ENCODE measurements around the gene MCMBP.
A peak's percentile ranks its signal among the peaks of the same experiment; 100 is the strongest.
"Not testable (repeated sequence)": the region's sequence is repeated elsewhere in the genome, so short reads cannot be mapped to it uniquely, and the experiment has no call there.

MCMBP gene, protein sequence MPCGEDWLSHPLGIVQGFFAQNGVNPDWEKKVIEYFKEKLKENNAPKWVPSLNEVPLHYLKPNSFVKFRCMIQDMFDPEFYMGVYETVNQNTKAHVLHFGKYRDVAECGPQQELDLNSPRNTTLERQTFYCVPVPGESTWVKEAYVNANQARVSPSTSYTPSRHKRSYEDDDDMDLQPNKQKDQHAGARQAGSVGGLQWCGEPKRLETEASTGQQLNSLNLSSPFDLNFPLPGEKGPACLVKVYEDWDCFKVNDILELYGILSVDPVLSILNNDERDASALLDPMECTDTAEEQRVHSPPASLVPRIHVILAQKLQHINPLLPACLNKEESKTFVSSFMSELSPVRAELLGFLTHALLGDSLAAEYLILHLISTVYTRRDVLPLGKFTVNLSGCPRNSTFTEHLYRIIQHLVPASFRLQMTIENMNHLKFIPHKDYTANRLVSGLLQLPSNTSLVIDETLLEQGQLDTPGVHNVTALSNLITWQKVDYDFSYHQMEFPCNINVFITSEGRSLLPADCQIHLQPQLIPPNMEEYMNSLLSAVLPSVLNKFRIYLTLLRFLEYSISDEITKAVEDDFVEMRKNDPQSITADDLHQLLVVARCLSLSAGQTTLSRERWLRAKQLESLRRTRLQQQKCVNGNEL

DNA sequence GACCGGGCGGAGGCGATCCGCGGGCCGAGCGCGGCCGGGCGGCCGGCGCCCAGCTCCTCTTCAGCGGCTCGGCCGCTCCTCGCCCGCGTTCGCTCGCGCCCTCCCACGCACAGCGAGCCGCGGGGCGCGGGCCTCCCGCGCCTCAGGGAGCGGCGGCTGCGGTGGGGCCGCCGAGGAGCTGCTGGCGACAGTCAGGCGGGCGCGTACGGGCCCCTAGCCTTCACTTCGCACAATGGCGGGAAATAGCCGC is at the start of gene MCMBP:
TSS of gene MCMBP (minus strand) at position 234 of the 250 bp plus-strand sequence. CDS start 259 bp downstream, outside the sequence.
- Mint-ChIP-seq H3K9me3 (peaks cover under 1% of the 10 kb centered on the region), H3K4me1 (peaks cover 34% of the 10 kb centered on the region), H3K27ac (no peak within 1 kb of the TSS), H3K36me3 (ENCODE audit: low read depth) (peaks cover 17% of the 10 kb centered on the region), H3K4me3 (peak within 1 kb of the TSS; percentile 92), H3K27me3 (ENCODE audit: low read depth, poor library complexity) (peaks cover 10% of the 10 kb centered on the region)
- peak; percentile 60 for DNase-seq
- no peak for TF ChIP-seq CTCF (IDR thresholded peaks at IDR 0.05)

GRCh38 chr10:119919826-119920225 is 47.2 kb upstream of the MCMBP start:
- Mint-ChIP-seq H3K27ac (no peak overlapping the region), H3K4me3 (no peak overlapping the region), H3K36me3 (ENCODE audit: low read depth) (peaks cover 71% of the 10 kb centered on the region), H3K27me3 (ENCODE audit: low read depth, poor library complexity) (no peaks in the 10 kb centered on the region), H3K9me3 (no peaks in the 10 kb centered on the region), H3K4me1 (no peaks in the 10 kb centered on the region)
- no peak for DNase-seq
- no peak for TF ChIP-seq CTCF (IDR thresholded peaks at IDR 0.05)

- no peak for TF ChIP-seq CTCF (IDR thresholded peaks at IDR 0.05)
- H3K4me3 Mint-ChIP-seq = no peak overlapping the region
- H3K27ac Mint-ChIP-seq = no peak overlapping the region
- H3K4me1 Mint-ChIP-seq = no peaks in the 10 kb centered on the region
- DNase-seq = no peak
- no peaks in the 10 kb centered on the region for H3K27me3 Mint-ChIP-seq (ENCODE audit: low read depth, poor library complexity)
- H3K36me3 Mint-ChIP-seq (ENCODE audit: low read depth) = peaks cover 72% of the 10 kb centered on the region
- no peaks in the 10 kb centered on the region for H3K9me3 Mint-ChIP-seq
These were observed 46.6 kb upstream of the MCMBP start for GRCh38 chr10:119919271-119919670.

GRCh38 chr10:119917777-119918176 is 45.1 kb upstream of the MCMBP start:
- Mint-ChIP-seq H3K36me3 (ENCODE audit: low read depth) (peaks cover 67% of the 10 kb centered on the region), H3K9me3 (no peaks in the 10 kb centered on the region), H3K27ac (no peak overlapping the region), H3K27me3 (ENCODE audit: low read depth, poor library complexity) (no peaks in the 10 kb centered on the region), H3K4me3 (no peak overlapping the region), H3K4me1 (no peaks in the 10 kb centered on the region)
- TF ChIP-seq CTCF (IDR thresholded peaks at IDR 0.05) = no peak
- no peak for DNase-seq

DNA sequence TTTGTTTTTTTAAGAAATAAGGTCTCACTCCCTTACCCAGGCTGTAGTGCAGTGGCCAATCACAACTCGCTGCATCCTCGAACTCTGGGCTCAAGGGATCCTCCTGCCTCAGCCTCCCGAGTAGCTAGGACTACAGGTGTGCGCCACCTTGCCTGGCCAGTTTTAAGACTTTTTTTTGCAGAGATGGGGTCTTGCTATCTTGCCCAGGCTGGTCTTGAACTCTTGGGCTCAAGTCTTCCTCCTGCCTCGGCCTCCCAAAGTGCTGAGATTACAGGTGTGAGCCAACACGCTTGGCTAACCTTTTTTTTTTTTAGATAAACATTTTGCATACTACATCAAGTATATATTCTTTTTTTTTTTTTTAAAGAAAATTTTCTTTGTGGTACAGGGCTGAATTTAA is 38.0 kb upstream of the MCMBP start:
- Mint-ChIP-seq H3K27me3 (ENCODE audit: low read depth, poor library complexity) (no peaks in the 10 kb centered on the region), H3K4me3 (no peak overlapping the region), H3K4me1 (no peaks in the 10 kb centered on the region), H3K9me3 (no peaks in the 10 kb centered on the region), H3K27ac (no peak overlapping the region), H3K36me3 (ENCODE audit: low read depth) (peaks cover 71% of the 10 kb centered on the region)
- no peak for TF ChIP-seq CTCF (IDR thresholded peaks at IDR 0.05)
- DNase-seq = no peak

DNA sequence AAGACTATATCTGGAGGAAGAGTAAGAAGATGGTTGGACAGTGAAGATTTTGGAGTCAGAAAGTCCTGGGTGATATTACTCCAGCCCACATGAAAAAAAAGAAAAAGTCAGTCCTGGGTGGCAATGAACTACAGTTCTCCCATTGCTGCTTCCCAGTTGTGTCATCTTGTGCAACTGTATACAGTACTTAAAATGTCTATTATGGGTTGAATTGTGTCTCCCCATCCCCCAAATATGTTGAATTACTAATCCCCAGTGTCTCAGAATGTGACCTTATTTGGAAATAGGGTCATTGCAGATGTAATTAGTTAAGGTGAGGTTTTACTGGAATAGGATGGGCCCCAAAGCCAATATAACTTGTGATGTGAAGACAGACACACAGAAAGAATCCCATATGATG is 35.5 kb upstream of the MCMBP start:
- TF ChIP-seq CTCF (IDR thresholded peaks at IDR 0.05) = no peak
- H3K4me1 Mint-ChIP-seq = no peaks in the 10 kb centered on the region
- H3K36me3 Mint-ChIP-seq (ENCODE audit: low read depth) = peaks cover 79% of the 10 kb centered on the region
- no peak for DNase-seq
- no peaks in the 10 kb centered on the region for H3K27me3 Mint-ChIP-seq (ENCODE audit: low read depth, poor library complexity)
- no peaks in the 10 kb centered on the region for H3K9me3 Mint-ChIP-seq
- no peak overlapping the region for H3K27ac Mint-ChIP-seq
- H3K4me3 Mint-ChIP-seq = no peak overlapping the region

DNA sequence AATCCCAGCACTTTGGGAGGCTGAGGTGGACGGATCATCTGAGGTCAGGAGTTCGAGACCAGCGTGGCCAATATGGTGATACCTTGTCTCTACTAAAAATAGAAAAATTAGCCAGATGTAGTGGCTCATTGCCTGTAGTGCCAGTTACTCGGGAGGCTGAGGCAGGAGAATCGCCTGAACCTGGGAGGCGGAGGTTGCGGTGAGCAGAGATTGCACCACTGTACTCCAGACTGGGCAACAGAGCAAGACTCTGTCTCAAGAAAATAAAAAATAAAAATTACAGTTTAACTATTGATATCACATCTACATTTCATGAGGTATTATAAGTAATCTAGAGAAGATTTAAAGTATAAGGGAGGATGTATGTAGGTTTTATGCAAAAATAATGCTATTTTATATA is 35.1 kb upstream of the MCMBP start:
- peaks cover 79% of the 10 kb centered on the region for H3K36me3 Mint-ChIP-seq (ENCODE audit: low read depth)
- DNase-seq; H3K27me3 Mint-ChIP-seq (ENCODE audit: low read depth, poor library complexity); H3K27ac Mint-ChIP-seq; H3K4me3 Mint-ChIP-seq; H3K4me1 Mint-ChIP-seq; H3K9me3 Mint-ChIP-seq: not testable (repeated sequence)
